H9 (cell line): Measurements from ENCODE around the gene TACC2. TPM values are rescaled to one million over a fixed set of nuclear protein-coding genes. Genes with fewer than 3 reads are reported as not detected.
A peak's percentile ranks its signal among the peaks of the same experiment; 100 is the strongest.

Experiments
- DNase-seq: peaks from one replicate; pipeline ENCODE4 v3.0.0-alpha.2; 2017
- H2AFZ ChIP-seq: one replicate; pipeline ENCODE4 v1.6.1; 2013; ENCODE audit warnings: mild to moderate bottlenecking, low read length, control low read depth, moderate library complexity
- H2AK5ac ChIP-seq: 2 replicates; pipeline ENCODE4 v1.6.1; 2013; ENCODE audit warnings: low read length, control low read depth, mixed read lengths; ENCODE audit not compliant: insufficient read length
- H2BK120ac ChIP-seq: one replicate; pipeline ENCODE4 v1.6.1; 2013; ENCODE audit warnings: low read depth, mild to moderate bottlenecking, low read length, control low read depth, inconsistent platforms; ENCODE audit not compliant: poor library complexity, severe bottlenecking
- H2BK12ac ChIP-seq: 2 replicates; pipeline ENCODE4 v1.6.1; 2013; ENCODE audit warnings: low read length, control low read depth, mixed read lengths, low read depth; ENCODE audit not compliant: insufficient read length
- H2BK15ac ChIP-seq: 2 replicates; pipeline ENCODE4 v1.6.1; 2013; ENCODE audit warnings: low read depth, low read length, control low read depth
- H2BK20ac ChIP-seq: one replicate; pipeline ENCODE4 v1.6.1; 2013; ENCODE audit warnings: low read depth, mild to moderate bottlenecking, low read length, control low read depth, inconsistent platforms; ENCODE audit not compliant: poor library complexity, severe bottlenecking
- H2BK5ac ChIP-seq: 2 replicates; pipeline ENCODE4 v1.6.1; 2013; ENCODE audit warnings: low read length, control low read depth, mixed read lengths; ENCODE audit not compliant: insufficient read length
- H3K14ac ChIP-seq: 2 replicates; pipeline ENCODE4 v1.6.1; 2013; ENCODE audit warnings: low read length, control low read depth; ENCODE audit not compliant: insufficient read depth
- H3K18ac ChIP-seq: 2 replicates; pipeline ENCODE4 v1.6.1; 2013; ENCODE audit warnings: low read depth, mild to moderate bottlenecking, mixed read lengths, low read length, control low read depth; ENCODE audit not compliant: insufficient read length
- H3K23ac ChIP-seq: 2 replicates; pipeline ENCODE4 v1.6.1; 2013; ENCODE audit warnings: low read length, control low read depth, mixed read lengths, low read depth; ENCODE audit not compliant: insufficient read length
- H3K23me2 ChIP-seq: 2 replicates; pipeline ENCODE4 v1.6.1; 2013; ENCODE audit warnings: low read depth, mild to moderate bottlenecking, mixed read lengths, low read length, control low read depth; ENCODE audit not compliant: insufficient read length, poor library complexity, severe bottlenecking
- H3K27ac ChIP-seq: 2 replicates; pipeline ENCODE4 v1.5.1; 2013; ENCODE audit warnings: low read length, control low read depth, mixed read lengths, low read depth; ENCODE audit not compliant: insufficient read length
- H3K27me3 ChIP-seq: 2 replicates; pipeline ENCODE4 v1.6.1; 2013; ENCODE audit warnings: low read length, control low read depth, inconsistent platforms; ENCODE audit not compliant: insufficient read depth
- H3K4ac ChIP-seq: 2 replicates; pipeline ENCODE4 v1.6.1; 2013; ENCODE audit warnings: low read depth, mild to moderate bottlenecking, control low read depth, inconsistent platforms, low read length, moderate library complexity
- H3K4me1 ChIP-seq: 2 replicates; pipeline ENCODE4 v1.6.1; 2013; ENCODE audit warnings: low read length, control low read depth, inconsistent platforms; ENCODE audit not compliant: insufficient read depth
- H3K4me2 ChIP-seq: 2 replicates; pipeline ENCODE4 v1.6.1; 2013; ENCODE audit warnings: low read length, control low read depth, mixed read lengths; ENCODE audit not compliant: insufficient read length, insufficient read depth
- H3K56ac ChIP-seq: 2 replicates; pipeline ENCODE4 v1.6.1; 2013; ENCODE audit warnings: low read depth, mild to moderate bottlenecking, mixed read lengths, low read length, control low read depth; ENCODE audit not compliant: insufficient read length
- H3K79me1 ChIP-seq: 2 replicates; pipeline ENCODE4 v1.6.1; 2013; ENCODE audit warnings: low read depth, mild to moderate bottlenecking, moderate library complexity, low read length, control low read depth, inconsistent platforms; ENCODE audit not compliant: insufficient read depth, poor library complexity, severe bottlenecking
- H3K79me2 ChIP-seq: 2 replicates; pipeline ENCODE4 v1.6.1; 2013; ENCODE audit warnings: low read length, control low read depth, inconsistent platforms; ENCODE audit not compliant: insufficient read depth
- H3K9ac ChIP-seq: 2 replicates; pipeline ENCODE4 v1.6.1; 2013; ENCODE audit warnings: low read length, control low read depth, mixed read lengths; ENCODE audit not compliant: insufficient read length; ENCODE audit errors: extremely low read depth
- H3K9me3 ChIP-seq: one replicate; pipeline ENCODE4 v1.6.1; 2013; ENCODE audit warnings: low read depth, low read length, inconsistent platforms; ENCODE audit not compliant: control insufficient read depth
- H3T11ph ChIP-seq: one replicate; pipeline ENCODE4 v1.6.1; 2013; ENCODE audit warnings: mild to moderate bottlenecking, low read length, control low read depth, inconsistent platforms
- H4K20me1 ChIP-seq: one replicate; pipeline ENCODE4 v1.6.1; 2013; ENCODE audit not compliant: control insufficient read depth, insufficient read length, insufficient read depth
- H4K5ac ChIP-seq: 2 replicates; pipeline ENCODE4 v1.6.1; 2013; ENCODE audit warnings: low read depth, mild to moderate bottlenecking, mixed read lengths, low read length, control low read depth; ENCODE audit not compliant: insufficient read length
- H4K8ac ChIP-seq: replicated peaks from 2 replicates; pipeline ENCODE4 v1.6.1; 2013; ENCODE audit warnings: low read length, control low read depth, mixed read lengths, low read depth; ENCODE audit not compliant: insufficient read length
- H4K91ac ChIP-seq: 2 replicates; pipeline ENCODE4 v1.6.1; 2013; ENCODE audit warnings: low read depth, mild to moderate bottlenecking, moderate library complexity, mixed read lengths, low read length, control low read depth; ENCODE audit not compliant: insufficient read length
- H3K27ac Mint-ChIP-seq, 3 experiments: 2 replicates in 2 of 3; 3 replicates in 1 of 3; pipeline ENCODE4 v1.8.0; 2020 to 2021; ENCODE audit warnings: mixed read lengths in 3 of 3, mild to moderate bottlenecking in 1 of 3, moderate library complexity in 1 of 3
- H3K27me3 Mint-ChIP-seq: 2 replicates; pipeline ENCODE4 v1.8.0; 2021; ENCODE audit warnings: low read depth, mild to moderate bottlenecking, moderate library complexity, mixed read lengths
- H3K36me3 Mint-ChIP-seq, 3 experiments: 2 replicates in 2 of 3; 3 replicates in 1 of 3; pipeline ENCODE4 v1.8.0; 2020 to 2021; ENCODE audit warnings: low read depth in 3 of 3, mixed read lengths in 3 of 3; ENCODE audit not compliant: insufficient read depth in 1 of 3
- H3K4me1 Mint-ChIP-seq, 2 experiments: 2 replicates each; pipeline ENCODE4 v1.8.0; 2020; ENCODE audit warnings: mixed read lengths in 2 of 2
- H3K4me3 Mint-ChIP-seq, 2 experiments: 2 replicates in 1 of 2; 3 replicates in 1 of 2; pipeline ENCODE4 v1.8.0; 2020 to 2021; ENCODE audit warnings: mild to moderate bottlenecking in 2 of 2, mixed read lengths in 2 of 2, moderate library complexity in 1 of 2
- H3K9me3 Mint-ChIP-seq, 2 experiments: 2 replicates in 1 of 2; 3 replicates in 1 of 2; pipeline ENCODE4 v1.8.0; 2020; ENCODE audit warnings: mild to moderate bottlenecking in 2 of 2, mixed read lengths in 2 of 2, moderate library complexity in 1 of 2
- WGBS: extraction: QIAGEN DNeasy Blood & Tissue Kit; methylation state at CpG from one replicate; pipeline ENCODE4 v1.1.7; 2013; ENCODE audit warnings: missing lambda C conversion rate, low lambda C conversion rate, mixed read lengths; ENCODE audit not compliant: insufficient read length; ENCODE audit errors: extremely low coverage; 5-methylcytosine and 5-hydroxymethylcytosine counted together
- total RNA-seq: library from RNA; stranded (reverse); gene quantifications from 2 replicates; pipeline ENCODE4 v1.2.1, GENCODE V29; 2021
- TF ChIP-seq, protein P1 (sequence below): fragments of 200-600 bp; sonication (generic); conservative IDR thresholded peaks from 3 replicates; pipeline ENCODE4 v1.8.0; 2021; ENCODE audit warnings: antibody characterized with exemption, mild to moderate bottlenecking

TACC2 gene
- total RNA-seq, 1 experiment from 2014 or later = 58.1 TPM

DNA sequence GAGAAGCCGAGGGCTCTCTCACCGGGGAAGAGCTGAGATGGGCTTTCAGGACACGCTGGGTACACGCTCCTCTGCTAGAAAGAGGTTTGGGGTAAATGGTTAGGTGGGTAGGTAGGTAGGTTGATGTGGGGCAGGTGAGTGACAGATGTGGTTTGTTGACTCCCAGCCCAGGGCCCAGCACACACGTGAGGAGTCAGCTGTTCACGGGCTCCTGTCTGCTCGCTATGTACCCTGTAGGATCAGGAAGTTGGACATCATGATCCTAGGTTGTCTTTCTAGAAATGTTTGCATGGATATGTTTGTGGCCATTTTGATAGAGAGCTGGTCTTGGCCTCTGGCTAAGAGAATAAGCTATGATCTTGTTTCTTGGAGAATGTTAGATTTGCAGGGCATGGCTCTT is 109.0 kb downstream of the TACC2 start:
- H3K27me3 Mint-ChIP-seq = no peaks in the 10 kb centered on the region; the same call in 1 of the 2 replicates
- H3K9me3 Mint-ChIP-seq = no peaks in the 10 kb centered on the region
- no peaks in the 10 kb centered on the region for H3K79me2 ChIP-seq
- H3K27ac ChIP-seq = no peak overlapping the region
- no peaks in the 10 kb centered on the region for H3K9me3 ChIP-seq
- H3K18ac ChIP-seq = no peak overlapping the region
- H3K9ac ChIP-seq = no peak overlapping the region
- no peaks in the 10 kb centered on the region for H3K27me3 ChIP-seq
- H2BK5ac ChIP-seq = no peak overlapping the region
- H3K23me2 ChIP-seq = no peaks in the 10 kb centered on the region
- no peak overlapping the region for H3K4me3 Mint-ChIP-seq
- H4K91ac ChIP-seq = no peak overlapping the region
- H3K4me1 ChIP-seq = no peaks in the 10 kb centered on the region
- no peak overlapping the region for H2BK15ac ChIP-seq
- H2AK5ac ChIP-seq = no peak overlapping the region
- peak overlapping the region in 1 of 3 experiments; percentile 37; a peak in 1 of 7 replicates for H3K27ac Mint-ChIP-seq
- no peak for DNase-seq
- H4K8ac ChIP-seq = no peak overlapping the region
- H3K14ac ChIP-seq = no peak overlapping the region
- H2BK120ac ChIP-seq = no peak overlapping the region
- H2AFZ ChIP-seq = no peak overlapping the region
- no peak overlapping the region for H3K4me2 ChIP-seq
- no peaks in the 10 kb centered on the region for H3K4me1 Mint-ChIP-seq
- no peaks in the 10 kb centered on the region for H3K79me1 ChIP-seq
- no peak overlapping the region for H3K23ac ChIP-seq
- no peak overlapping the region for H2BK12ac ChIP-seq
- H3K4ac ChIP-seq = no peak overlapping the region
- no peaks in the 10 kb centered on the region for H3K36me3 Mint-ChIP-seq
- H3K56ac ChIP-seq = no peak overlapping the region
- no peak overlapping the region for H4K5ac ChIP-seq
- no peak overlapping the region for H2BK20ac ChIP-seq
- no peak overlapping the region for H3T11ph ChIP-seq
- H4K20me1 ChIP-seq = no peaks in the 10 kb centered on the region
- TF ChIP-seq, protein P1, sequence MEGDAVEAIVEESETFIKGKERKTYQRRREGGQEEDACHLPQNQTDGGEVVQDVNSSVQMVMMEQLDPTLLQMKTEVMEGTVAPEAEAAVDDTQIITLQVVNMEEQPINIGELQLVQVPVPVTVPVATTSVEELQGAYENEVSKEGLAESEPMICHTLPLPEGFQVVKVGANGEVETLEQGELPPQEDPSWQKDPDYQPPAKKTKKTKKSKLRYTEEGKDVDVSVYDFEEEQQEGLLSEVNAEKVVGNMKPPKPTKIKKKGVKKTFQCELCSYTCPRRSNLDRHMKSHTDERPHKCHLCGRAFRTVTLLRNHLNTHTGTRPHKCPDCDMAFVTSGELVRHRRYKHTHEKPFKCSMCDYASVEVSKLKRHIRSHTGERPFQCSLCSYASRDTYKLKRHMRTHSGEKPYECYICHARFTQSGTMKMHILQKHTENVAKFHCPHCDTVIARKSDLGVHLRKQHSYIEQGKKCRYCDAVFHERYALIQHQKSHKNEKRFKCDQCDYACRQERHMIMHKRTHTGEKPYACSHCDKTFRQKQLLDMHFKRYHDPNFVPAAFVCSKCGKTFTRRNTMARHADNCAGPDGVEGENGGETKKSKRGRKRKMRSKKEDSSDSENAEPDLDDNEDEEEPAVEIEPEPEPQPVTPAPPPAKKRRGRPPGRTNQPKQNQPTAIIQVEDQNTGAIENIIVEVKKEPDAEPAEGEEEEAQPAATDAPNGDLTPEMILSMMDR = no peak
- no CpG with 5 or more reads among the region's 7 CpGs for WGBS
